CD14-positive monocyte (primary cell): Measurements from ENCODE around the gene CNPY3. TPM values are rescaled to one million over a fixed set of nuclear protein-coding genes. Genes with fewer than 3 reads are reported as not detected.
"Not testable (repeated sequence)": the region's sequence is repeated elsewhere in the genome, so short reads cannot be mapped to it uniquely, and the experiment has no call there.

ENCODE experiments used
- DNase-seq, 3 donors: peaks; one replicate each; pipeline ENCODE4 v3.0.0-alpha.2; 2011 to 2022
- H2AFZ ChIP-seq: 2 replicates; pipeline ENCODE4 v1.6.0; 2012; ENCODE audit warnings: mild to moderate bottlenecking, low read depth, low read length, inconsistent platforms; ENCODE audit not compliant: insufficient read depth, poor library complexity, severe bottlenecking
- H3K27ac ChIP-seq, 2 donors: 1 replicate in 1 of 2; 2 replicates in 1 of 2; pipeline ENCODE4 v1.5.1; 2012 to 2013; ENCODE audit warnings: low read length in 2 of 2, control low read depth in 1 of 2, inconsistent platforms in 1 of 2, low read depth in 1 of 2, mild to moderate bottlenecking in 1 of 2
- H3K27me3 ChIP-seq, 2 donors: one replicate each; pipeline versions ENCODE4 v1.6.0 to v1.6.1; 2011 to 2013; ENCODE audit warnings: low read length in 2 of 2; ENCODE audit not compliant: control insufficient read depth in 2 of 2, insufficient read depth in 2 of 2
- H3K36me3 ChIP-seq, 2 donors: replicated peaks in 1 of 2; 1 replicate in 1 of 2; 2 replicates in 1 of 2; pipeline versions ENCODE4 v1.5.1 to v1.6.1; 2012 to 2013; ENCODE audit warnings: low read length in 2 of 2, control low read depth in 1 of 2, inconsistent platforms in 1 of 2, mild to moderate bottlenecking in 1 of 2; ENCODE audit not compliant: insufficient read depth in 2 of 2, control insufficient read depth in 1 of 2
- H3K4me1 ChIP-seq, 2 donors: 1 replicate in 1 of 2; 2 replicates in 1 of 2; pipeline versions ENCODE4 v1.5.1 to v1.6.1; 2012 to 2013; ENCODE audit warnings: low read length in 2 of 2, control low read depth in 1 of 2, inconsistent platforms in 1 of 2, mild to moderate bottlenecking in 1 of 2, moderate library complexity in 1 of 2; ENCODE audit not compliant: insufficient read depth in 2 of 2, control insufficient read depth in 1 of 2
- H3K4me2 ChIP-seq: replicated peaks from 2 replicates; pipeline ENCODE3; 2012; ENCODE audit warnings: low read length, moderate library complexity, mild to moderate bottlenecking; ENCODE audit not compliant: poor library complexity, severe bottlenecking; ENCODE audit errors: extremely low read depth
- H3K4me3 ChIP-seq, 3 experiments: fragments of 200-600 bp in 1 of 3; sonication (generic) in 1 of 3; replicated peaks in 1 of 3; 1 replicate in 2 of 3; 2 replicates in 1 of 3; pipeline ENCODE4 v1.5.1; 2011 to 2013; ENCODE audit warnings: low read length in 3 of 3, mild to moderate bottlenecking in 3 of 3, control low read depth in 2 of 3, low read depth in 2 of 3, inconsistent platforms in 1 of 3, moderate library complexity in 1 of 3
- H3K79me2 ChIP-seq: 2 replicates; pipeline ENCODE4 v1.6.0; 2012; ENCODE audit warnings: mild to moderate bottlenecking, control low read depth, inconsistent platforms, low read length, moderate library complexity; ENCODE audit not compliant: insufficient read depth
- H3K9ac ChIP-seq: 2 replicates; pipeline ENCODE4 v1.6.0; 2017; ENCODE audit warnings: low read length, mild to moderate bottlenecking; ENCODE audit not compliant: insufficient read depth, poor library complexity, severe bottlenecking
- H3K9me3 ChIP-seq, 2 donors: replicated peaks in 1 of 2; 1 replicate in 1 of 2; 2 replicates in 1 of 2; pipeline versions ENCODE4 v1.5.1 to v1.6.1; 2012 to 2013; ENCODE audit warnings: low read length in 2 of 2, control low read depth in 1 of 2; ENCODE audit not compliant: control insufficient read depth in 1 of 2, insufficient read depth in 1 of 2
- H4K20me1 ChIP-seq: 2 replicates; pipeline ENCODE4 v1.6.0; 2012; ENCODE audit warnings: mild to moderate bottlenecking, low read length, control low read depth, moderate library complexity; ENCODE audit not compliant: insufficient read depth
- H3K27ac Mint-ChIP-seq, 7 donors: one replicate each; pipeline ENCODE4 v1.8.0; 2020; ENCODE audit warnings: mild to moderate bottlenecking in 7 of 7, mixed read lengths in 7 of 7, moderate library complexity in 6 of 7, inconsistent platforms in 2 of 7
- H3K27me3 Mint-ChIP-seq, 3 donors: one replicate each; pipeline ENCODE4 v1.8.0; 2021 to 2022; ENCODE audit warnings: low read depth in 3 of 3, mild to moderate bottlenecking in 3 of 3, mixed read lengths in 3 of 3, moderate library complexity in 3 of 3, inconsistent platforms in 1 of 3
- H3K36me3 Mint-ChIP-seq, 2 donors: one replicate each; pipeline ENCODE4 v1.8.0; 2020; ENCODE audit warnings: mixed read lengths in 2 of 2, inconsistent platforms in 1 of 2, mild to moderate bottlenecking in 1 of 2
- H3K4me1 Mint-ChIP-seq: one replicate; pipeline ENCODE4 v1.8.0; 2020; ENCODE audit warnings: mild to moderate bottlenecking, mixed read lengths
- H3K4me3 Mint-ChIP-seq, 2 donors: one replicate each; pipeline ENCODE4 v1.8.0; 2020; ENCODE audit warnings: mild to moderate bottlenecking in 2 of 2, mixed read lengths in 2 of 2, moderate library complexity in 1 of 2
- H3K9me3 Mint-ChIP-seq, 7 donors: one replicate each; pipeline ENCODE4 v1.8.0; 2020 to 2022; ENCODE audit warnings: mixed read lengths in 7 of 7, mild to moderate bottlenecking in 6 of 7, moderate library complexity in 6 of 7, inconsistent platforms in 2 of 7
- CTCF ChIP-seq: fragments of 200-600 bp; IDR thresholded peaks from one replicate; pipeline ENCODE4 v1.8.0; 2022; ENCODE audit warnings: antibody characterized with exemption, mild to moderate bottlenecking
- WGBS: methylation state at CpG from one replicate; pipeline ENCODE4 v1.1.5; 2013; ENCODE audit warnings: missing lambda C conversion rate; ENCODE audit not compliant: insufficient coverage; 5-methylcytosine and 5-hydroxymethylcytosine counted together
- intact Hi-C, 2 donors: fragments of 100-400 bp; cut with micrococcal nuclease; formaldehyde crosslinking; loops; one replicate each; pipeline versions ENCODE4 v1.15.0 to v1.15.1; 2023
- polyA plus RNA-seq, 3 donors: library from polyadenylated mRNA; depleted of rRNA in 1 of 3; unstranded in 2 of 3; stranded (reverse) in 1 of 3; fragments of 300-500 nt in 2 of 3; fragments of >200 nt in 1 of 3; fragmentation: Illumina TruSeq in 2 of 3; gene quantifications; 1 replicate in 2 of 3; 2 replicates in 1 of 3; pipeline ENCODE4 v1.2.3, GENCODE V29; 2012 to 2021

CNPY3 gene
- polyA plus RNA-seq, 3 donors: 237 to 295 (median 262) TPM

- H3K9me3 ChIP-seq: no peaks in the 10 kb centered on the region
- no peaks in the 10 kb centered on the region for H3K27me3 ChIP-seq
- peaks cover 8 to 10% of the 10 kb centered on the region in 2 donors for H3K4me1 ChIP-seq
- WGBS: 100% methylated on average over 1 of the region's 4 CpGs
- Mint-ChIP-seq H3K9me3 (no peaks in the 10 kb centered on the region), H3K27ac (peak overlapping the region in 1 of 7 donors; percentile 5), H3K27me3 (no peaks in the 10 kb centered on the region), H3K4me3 (no peak overlapping the region), H3K36me3 (peaks cover 45 to 64% of the 10 kb centered on the region in 2 donors), H3K4me1 (peaks cover 7% of the 10 kb centered on the region)
- H3K27ac ChIP-seq: no peak overlapping the region
- no peak overlapping the region for H3K4me2 ChIP-seq
- no peak for TF ChIP-seq CTCF
- H4K20me1 ChIP-seq: no peaks in the 10 kb centered on the region
- H3K36me3 ChIP-seq: peaks cover 37 to 55% of the 10 kb centered on the region in 2 donors
- intact Hi-C loops: no loop called here
- no peak overlapping the region for H2AFZ ChIP-seq
- peaks cover 48% of the 10 kb centered on the region for H3K79me2 ChIP-seq
- no peak overlapping the region for H3K4me3 ChIP-seq
- H3K9ac ChIP-seq: no peak overlapping the region
- no peak for DNase-seq
Measured at GRCh38 chr6:42885702-42886101, 43.6 kb upstream of the CNPY3 start.

- peaks cover 16% of the 10 kb centered on the region for H3K4me1 Mint-ChIP-seq
- H3K9ac ChIP-seq, H3K27me3 ChIP-seq, H3K4me2 ChIP-seq, H3K27me3 Mint-ChIP-seq, DNase-seq, H3K27ac ChIP-seq, H3K9me3 Mint-ChIP-seq, H2AFZ ChIP-seq, H3K9me3 ChIP-seq, intact Hi-C loops, H3K4me3 ChIP-seq, H4K20me1 ChIP-seq, H3K4me3 Mint-ChIP-seq: not testable (repeated sequence)
- H3K36me3 ChIP-seq: peaks cover 30 to 39% of the 10 kb centered on the region in 2 donors
- WGBS: no CpG with 5 or more reads among the region's 4 CpGs
- H3K79me2 ChIP-seq: peaks cover 23% of the 10 kb centered on the region
- H3K4me1 ChIP-seq: peaks cover 20 to 23% of the 10 kb centered on the region in 2 donors
- peak overlapping the region in 3 of 7 donors; percentile 41 to 54 (median 50) for H3K27ac Mint-ChIP-seq
- peaks cover 42 to 46% of the 10 kb centered on the region in 2 donors for H3K36me3 Mint-ChIP-seq
Measured at GRCh38 chr6:42888201-42888600, 41.1 kb upstream of the CNPY3 start.
